Stimulated activated naive CD4-positive, alpha-beta T cell treated with Interleukin-2 at 50 U/mL for 16 hours (primary cell): ENCODE measurements around the gene CIART.
A peak's percentile ranks its signal among the peaks of the same experiment; 100 is the strongest.
"Not testable (repeated sequence)": the region's sequence is repeated elsewhere in the genome, so short reads cannot be mapped to it uniquely, and the experiment has no call there.

ENCODE experiments used
- DNase-seq: peaks from one replicate; lab custom pipeline; 2025; lab: John Stamatoyannopoulos, UW

Gene CIART

DNA sequence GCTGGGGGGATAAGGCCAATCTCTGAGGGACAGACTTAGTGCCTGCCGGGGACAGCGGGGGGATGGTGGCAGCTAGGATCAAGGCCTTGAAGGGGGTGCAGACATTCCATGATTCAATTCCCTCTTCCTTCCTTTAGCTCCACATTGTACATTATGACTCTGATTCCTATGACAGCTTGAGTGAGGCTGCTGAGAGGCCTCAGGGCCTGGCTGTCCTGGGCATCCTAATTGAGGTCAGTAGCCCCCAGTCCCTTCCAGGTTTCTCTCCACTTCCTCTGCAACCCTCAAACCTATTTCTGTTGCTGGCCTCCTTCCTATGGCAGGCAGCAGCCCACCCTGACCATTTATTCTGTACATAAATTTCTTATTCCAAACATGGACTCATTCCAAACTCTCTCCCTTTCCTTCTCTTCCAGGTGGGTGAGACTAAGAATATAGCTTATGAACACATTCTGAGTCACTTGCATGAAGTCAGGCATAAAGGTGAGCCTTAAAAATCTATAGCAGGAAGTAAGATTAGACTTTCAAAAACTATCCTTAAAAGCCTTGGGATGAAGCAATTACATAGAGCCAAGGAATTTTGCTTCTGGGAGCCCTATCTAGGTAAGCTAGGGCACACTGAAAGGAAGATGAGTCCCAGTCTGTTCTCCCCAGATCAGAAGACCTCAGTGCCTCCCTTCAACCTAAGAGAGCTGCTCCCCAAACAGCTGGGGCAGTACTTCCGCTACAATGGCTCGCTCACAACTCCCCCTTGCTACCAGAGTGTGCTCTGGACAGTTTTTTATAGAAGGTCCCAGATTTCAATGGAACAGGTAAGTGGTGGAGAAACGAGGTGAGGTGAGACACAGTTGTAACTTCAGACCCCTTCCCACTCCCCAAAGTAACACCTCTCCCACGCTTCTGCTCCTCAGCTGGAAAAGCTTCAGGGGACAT, 19.7 kb upstream of the CIART start:
- no peak for DNase-seq

DNA sequence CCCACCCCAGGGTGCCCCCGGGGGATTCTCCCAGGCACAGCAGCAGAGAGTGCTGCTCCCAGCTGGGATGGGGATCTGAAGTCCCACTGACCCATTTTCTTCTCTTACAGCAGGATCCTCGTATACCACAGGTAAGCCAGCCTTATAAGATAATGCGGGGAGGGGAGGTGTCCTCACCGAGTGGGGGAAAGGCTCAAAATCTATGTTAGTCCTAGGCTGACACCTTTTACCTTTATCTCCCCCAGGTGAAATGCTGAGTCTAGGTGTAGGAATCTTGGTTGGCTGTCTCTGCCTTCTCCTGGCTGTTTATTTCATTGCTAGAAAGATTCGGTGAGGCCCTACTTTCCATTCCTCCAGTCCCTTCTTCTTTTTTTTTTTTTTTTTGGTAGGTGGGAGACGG, 18.8 kb upstream of the CIART start:
- DNase-seq: no peak

DNA sequence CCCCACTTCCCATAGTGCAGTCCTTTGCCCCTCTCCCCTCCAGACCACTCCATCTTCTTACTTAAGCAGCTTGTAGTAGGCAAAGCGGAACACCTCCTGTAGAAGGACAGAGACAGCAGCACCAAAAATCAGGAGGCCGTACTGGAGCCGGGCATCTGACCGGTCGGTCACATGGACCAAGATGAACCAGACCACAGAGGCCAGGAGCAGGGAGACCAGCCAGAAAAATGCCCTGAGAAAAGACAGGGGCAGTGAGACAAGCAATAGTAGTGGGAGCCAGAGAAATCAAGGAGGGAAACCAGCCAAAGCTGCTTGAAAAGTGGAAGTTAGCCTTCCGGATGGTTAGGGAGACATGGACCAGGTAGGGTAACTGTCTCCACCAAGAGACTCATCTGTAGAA, 14.5 kb upstream of the CIART start:
- DNase-seq: no peak

DNA sequence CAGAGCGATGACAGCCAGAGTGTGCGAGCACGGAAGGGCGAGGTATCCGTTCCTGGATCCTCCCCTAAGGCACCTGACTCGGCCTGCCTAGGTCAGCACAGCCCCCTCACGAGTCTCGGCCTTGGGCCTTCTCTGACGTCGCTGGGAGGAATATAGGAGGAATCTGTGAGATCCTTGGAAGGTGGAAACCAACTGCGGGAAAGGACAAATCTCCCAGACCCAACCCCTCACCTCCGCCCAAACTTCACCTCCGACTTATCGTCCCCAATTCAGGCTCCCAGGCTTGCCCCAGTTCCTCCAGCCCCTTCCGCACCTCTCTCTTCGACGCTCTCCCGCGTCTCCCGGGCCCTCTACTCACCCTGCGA, 14.0 kb upstream of the CIART start:
- DNase-seq: peak; percentile 22

DNA sequence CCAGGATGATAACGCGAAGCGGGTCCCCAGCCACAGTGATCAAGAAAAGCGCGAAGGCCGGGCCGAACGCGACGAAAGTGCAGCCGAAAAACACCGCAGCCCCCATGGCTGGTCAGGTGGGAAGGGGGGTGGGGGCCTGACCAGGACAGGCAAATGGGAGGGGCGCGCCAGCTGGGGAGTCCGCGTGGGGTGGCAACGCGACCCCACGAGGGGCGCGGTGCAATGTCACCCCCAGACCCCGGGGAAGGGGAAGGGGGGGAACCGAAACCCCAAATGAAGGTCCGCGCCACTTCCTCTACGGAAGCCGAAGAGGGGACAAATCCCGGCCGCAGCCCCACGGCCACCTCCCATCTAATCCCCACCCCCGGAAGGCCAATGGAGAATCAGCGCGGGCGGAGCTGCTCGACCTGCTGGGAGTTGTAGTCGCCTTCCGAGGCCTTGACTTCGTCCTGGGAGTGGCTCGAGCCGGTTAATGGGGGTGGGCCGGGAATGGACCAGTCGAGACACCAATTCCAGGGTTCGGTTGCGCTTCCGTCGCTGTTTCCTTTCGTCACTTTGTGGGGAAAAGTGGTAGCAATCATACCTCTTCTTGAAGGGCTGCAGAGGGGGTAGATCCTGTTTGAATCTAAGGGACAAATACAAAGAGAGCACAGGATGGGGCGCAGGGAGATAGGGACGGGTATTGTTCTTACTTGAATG, 13.5 kb upstream of the CIART start, which contains the start of gene APH1A:
Gene APH1A, minus strand, starts transcription at position 312 of the 699 bp plus-strand sequence. Its CDS starts 206 bp downstream, at position 106.
- DNase-seq: peak; percentile 95

DNA sequence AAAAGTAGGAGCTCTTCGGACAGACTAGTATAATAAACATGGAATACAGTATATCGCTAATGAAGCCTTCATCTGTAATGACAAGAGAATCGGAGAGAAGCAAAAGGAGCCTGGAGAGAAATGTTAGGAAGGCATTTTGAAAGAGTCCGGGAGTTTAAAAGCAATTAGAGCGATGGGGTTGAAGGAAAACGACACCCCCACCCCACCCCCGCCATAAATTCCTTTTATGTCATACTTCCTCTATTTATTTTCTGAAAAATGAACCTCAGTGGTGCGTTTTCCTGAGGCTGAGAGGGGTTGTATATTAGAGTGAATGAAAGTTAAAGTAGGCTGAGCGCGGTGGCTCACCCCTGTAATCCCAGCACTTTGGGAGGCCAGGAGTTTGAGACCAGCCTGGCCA, 12.9 kb upstream of the CIART start:
- DNase-seq: no peak

DNA sequence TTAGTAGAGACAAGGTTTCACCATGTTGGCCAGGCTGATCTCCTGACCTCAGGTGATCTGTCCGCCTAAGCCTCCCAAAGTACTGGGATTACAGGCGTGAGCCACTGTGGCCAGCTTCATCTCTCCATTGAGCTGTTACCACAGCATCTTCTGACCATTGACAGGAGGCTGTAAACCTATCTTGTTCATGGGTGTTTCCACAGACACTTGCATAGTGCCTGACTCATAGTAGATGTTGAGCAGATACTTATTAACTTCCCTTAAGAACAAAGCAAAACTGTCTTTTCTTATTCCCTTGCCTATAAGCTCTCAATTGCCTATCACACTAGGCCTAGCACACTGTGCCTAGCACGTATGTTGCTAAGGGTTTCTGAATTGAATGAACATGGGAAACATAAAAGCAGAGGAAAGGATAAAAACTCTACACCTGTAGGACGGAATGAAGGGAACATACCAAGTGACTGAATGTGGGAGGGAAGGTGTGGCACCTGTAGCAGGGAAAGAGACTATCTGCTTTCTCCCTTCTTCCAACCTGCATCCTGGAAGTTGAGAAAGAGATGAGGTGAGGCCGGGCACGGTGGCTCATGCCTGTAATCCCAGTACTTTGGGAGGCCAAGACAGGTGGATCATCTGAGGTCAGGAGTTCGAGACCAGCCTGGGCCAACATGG, 10.9 kb upstream of the CIART start:
- no peak for DNase-seq

DNA sequence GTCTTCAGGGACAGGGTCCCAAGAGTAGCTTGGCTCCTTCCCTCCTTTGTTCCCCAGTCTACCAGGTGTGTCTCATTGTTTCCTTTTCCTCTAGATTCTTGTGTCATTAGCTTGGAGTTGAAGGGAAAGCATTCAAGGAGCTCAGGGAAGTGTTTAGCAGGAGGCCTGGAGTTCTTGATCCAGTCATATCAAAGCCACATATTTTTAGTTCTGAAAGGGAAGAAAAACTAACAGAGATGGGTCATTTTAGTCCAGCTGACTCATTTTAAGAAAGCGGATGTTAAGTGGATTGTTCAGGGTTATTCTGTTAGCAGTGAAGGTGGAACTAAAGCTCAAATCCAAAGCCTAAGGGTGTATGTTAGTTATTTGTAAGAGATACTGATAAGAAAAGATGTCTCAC, 9.0 kb upstream of the CIART start:
- no peak for DNase-seq

DNA sequence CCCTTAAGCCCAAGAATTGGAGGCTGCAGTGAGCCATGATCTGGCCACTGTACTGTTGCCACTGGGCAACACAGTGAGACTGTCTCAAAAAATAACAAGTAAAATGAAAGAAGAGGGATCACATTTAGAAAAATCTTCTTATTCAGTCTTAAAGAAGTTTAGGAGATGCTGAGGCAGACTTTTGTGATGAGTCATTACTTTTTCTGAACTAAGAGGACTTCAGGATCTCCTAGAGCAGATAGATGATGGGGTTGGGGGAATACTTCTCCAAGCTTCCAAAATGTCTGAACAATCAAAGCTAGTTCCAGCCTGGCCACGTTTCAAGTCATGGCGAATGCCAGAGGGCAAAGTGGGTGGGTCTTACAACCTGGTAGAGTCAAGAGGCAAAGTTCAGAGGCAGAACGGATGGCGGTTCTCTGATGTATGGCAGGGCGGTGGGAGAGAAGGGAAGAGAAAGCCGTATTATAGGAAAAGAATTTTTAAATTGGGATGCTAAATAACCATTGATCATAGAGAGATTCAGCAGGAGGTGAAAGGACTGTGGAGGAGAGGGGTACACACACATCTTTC, 2.1 kb upstream of the CIART start:
- DNase-seq: no peak

DNA sequence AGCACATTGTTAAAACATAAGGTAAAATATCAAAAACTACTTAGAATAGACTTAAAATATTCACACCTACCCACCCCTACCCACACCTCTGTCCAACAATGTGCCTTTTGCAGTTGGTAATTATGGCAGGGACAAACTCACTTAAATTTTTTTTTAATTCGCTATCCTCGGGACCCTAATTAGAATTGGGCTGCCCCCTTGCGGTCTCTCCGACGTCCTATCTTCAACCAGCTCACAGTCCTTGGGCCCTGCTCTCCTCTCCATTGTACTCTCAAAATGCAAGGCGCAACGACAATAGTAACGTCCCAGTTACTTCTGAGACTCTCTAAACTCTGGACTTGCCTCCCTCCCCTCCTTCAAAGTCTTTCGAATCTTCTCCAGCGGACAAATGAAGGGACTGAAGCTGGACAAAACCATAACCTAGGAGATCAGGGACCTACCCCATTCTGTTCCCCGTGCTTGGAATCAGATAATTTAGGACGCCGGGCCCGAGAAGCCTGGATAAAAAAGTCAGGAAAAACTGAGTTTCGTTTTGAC, 1.1 kb upstream of the CIART start:
- peak; percentile 27 for DNase-seq

DNA sequence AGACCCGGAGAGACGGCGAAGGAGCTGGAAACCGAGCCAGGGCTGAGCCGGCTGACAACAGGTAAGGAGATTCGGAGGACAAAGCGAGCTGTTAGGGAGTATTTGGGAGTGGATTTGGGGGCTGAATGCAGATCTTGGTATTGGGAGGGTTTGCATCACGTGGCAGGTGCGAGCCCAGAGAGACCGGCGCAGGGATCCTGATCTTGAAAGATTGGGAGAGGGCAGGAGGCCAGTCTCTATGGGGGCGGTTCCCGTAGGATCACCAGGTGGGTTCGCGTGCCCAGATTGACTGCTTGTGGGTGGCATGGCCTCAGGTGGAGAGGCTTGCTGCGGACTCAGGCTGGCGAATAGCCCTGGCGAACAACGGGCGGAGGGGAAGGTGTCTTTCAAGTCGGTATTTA, 204 bp downstream of the CIART start:
- DNase-seq: no peak

DNA sequence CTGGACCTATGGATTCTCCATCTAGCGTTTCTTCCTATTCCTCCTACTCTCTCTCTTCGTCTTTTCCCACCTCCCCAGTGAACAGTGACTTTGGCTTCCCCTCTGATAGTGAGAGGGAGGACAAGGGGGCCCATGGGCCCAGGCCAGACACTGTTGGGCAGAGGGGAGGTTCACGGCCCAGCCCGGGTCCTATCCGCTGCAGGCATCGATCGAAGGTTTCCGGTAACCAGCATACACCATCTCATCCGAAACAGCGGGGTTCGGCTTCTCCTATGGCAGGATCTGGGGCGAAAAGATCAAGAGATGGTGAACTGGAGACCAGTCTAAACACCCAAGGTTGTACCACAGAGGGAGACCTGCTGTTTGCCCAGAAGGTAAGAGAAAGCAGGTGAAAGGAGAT, 906 bp downstream of the CIART start:
- DNase-seq: no peak

DNA sequence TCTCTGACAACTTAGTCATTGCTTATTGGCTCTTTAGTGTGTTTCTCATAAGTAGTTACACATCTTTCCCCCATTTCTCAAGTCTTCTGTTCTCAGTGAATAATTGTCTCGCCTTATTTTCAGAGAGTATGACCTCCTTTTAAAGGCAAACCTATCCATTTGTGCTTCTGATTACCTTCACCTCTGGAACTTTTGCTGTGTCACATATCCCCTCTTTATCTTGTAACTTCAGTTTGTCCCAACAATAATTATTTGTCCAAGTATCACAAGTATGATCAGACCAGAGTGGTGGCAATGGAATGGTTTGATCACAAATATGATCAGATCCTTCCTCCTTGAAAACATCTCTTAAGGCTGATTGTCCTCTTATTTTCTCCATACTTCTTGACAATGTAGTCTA, 6.0 kb downstream of the CIART start:
- DNase-seq: no peak

DNA sequence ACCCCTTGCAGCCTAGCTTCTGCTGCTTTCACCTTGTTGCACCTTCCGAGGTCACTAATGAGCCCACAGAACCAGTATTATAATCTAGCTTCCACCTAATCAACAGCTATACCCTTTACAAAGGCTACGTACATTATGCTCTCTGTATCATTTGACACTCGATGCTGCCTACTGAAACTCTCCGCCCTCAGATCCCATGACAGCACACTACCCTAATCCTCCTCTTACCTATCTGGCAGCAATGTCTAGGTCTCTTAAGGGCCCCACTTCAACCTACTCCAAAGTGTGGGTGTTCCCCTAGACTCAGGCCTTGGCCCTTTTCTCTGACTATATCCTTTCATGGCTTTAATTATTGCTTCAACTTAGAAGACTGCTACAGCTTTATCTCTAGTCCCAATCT, 6.5 kb downstream of the CIART start:
- no peak for DNase-seq

DNA sequence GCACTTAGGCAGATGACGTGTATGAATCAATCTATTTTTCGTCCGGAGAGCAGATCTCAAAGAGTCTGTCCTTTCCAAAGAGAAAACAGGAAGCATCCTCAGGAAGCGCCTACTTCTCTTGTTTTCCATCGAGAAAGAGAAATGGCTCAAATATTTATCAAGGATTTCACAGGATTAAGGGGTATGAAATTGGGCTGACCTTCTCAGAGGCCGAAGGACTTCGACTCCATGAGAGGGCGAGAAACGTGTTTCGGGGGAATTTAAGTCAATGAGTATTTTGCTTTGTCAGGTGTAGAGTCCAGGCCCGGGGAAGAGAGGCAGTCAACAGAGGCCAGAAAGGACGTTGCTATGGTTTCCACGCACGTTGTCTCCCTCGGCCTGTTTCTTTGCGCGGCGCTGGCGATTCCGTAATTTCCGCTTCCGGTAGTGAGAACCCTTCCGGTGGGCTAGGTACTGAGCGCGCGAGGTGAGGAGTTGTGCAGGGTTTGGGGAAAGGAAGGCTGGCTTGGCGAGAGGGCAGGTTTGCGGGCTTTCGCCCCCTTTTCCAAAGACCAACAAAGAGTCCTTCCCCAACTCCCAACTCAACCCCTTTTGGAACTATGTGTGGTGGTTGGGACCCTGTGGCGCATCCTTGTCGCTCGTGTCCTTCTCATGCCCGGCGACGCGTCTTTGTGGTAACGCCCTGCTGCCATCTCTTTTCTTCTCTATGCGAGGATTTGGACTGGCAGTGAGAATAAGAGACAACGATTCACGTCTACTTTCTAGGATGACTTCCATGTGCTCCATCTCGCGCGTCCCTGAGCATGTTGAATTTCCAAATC, 11.3 kb downstream of the CIART start, which contains the start of gene MRPS21:
Gene MRPS21, plus strand, starts transcription at position 429 of the 821 bp plus-strand sequence. CDS start 506 bp downstream, outside the sequence.
- peak; percentile 87 for DNase-seq

DNA sequence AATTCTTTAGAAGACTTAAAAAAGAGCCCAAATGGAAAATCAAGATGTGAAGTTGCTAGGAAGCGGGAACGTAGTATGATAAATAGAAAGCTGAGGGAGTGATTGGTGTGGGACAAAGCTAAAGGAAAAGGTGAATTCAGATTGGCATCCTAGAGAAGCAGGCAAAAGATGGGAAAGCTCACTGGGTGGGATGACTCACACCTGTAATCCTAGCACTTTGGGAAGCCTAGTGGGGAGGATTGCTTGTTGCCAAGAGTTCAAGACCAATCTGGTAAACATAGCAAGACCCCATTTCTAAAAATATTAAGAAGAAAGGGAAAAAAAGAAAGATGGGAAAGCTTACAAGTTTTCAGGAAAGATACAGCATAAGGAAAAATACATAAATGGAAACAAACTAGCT, 13.1 kb downstream of the CIART start:
- no peak for DNase-seq

DNA sequence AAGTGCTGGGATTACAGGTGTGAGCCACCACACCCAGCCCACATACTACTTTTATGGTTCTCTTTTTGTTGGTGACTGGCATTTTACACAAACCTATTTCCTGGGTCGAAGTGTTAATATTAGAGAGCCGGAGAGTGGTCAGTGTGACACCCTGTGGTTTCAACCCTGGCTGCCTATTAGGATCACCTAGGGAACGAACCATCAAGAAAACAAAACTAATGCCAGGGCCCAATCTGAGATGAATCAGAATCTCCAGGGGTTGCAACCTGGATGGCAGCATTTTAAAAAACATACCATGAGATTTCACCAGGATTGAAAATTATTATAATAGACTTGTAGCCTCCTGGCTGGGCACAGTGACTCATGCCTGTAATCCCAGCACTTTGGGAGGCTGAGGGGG, 17.4 kb downstream of the CIART start:
- no peak for DNase-seq

DNA sequence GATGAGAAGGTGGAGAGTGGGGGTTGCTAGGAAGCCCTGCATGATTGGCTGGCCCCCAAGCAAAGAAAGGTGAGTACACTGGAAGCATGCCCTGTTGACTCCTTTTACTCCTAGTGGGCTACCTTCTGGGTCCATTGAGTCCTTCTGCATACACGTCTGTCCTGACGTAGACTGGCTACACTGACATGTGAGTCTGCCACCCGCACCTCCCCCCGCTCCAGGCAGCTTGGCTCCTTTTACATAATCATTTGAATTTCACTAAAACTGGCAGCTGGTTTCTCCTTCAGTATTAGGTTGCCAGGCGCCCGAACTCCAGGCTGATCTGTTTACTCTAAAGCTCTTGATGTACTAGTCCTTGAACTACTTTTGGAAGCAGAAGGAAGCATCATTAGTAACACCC, 20.0 kb downstream of the CIART start:
- DNase-seq: no peak

DNA sequence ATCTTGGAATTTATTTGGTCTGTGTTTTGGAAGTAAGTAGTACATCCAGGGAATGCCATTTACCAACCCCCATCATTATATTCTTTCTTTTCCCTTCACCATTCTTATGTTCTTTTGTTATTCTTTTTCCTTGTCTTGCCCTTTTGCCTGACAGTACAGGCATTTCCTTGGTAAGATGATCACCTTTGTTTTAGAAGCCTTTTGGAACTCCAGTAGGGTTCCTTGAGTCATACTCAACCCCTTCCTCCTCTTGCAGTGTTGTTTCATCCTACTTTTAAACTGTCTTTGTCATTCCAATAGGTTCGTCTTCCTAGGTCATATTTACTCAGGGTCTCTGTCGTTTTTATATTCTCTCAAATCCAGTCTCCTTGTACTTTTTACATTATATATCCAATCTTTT, 20.5 kb downstream of the CIART start:
- DNase-seq: no peak

DNA sequence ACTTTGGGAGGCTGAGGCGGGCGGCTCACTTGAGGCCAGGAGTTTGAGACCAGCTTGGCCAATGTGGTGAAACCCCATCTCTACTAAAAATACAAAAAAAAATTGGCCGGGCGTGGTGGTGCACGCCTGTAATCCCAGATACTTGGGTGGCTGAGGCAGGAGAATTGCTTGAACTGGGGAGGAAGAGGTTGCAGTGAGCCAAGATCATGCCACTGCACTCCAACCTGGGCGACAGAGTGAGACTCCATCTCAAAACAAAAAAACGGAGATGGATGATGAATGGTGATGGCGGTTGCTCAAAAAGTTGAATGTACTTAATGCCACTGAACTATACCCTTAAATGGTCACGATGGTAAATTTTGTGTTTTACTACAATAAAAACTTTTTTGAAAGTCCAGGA, 26.2 kb downstream of the CIART start:
- DNase-seq: not testable (repeated sequence)
